Suppressor macrophage treated with lipopolysaccharide for 4 hours (primary cell): ENCODE results near the gene RBM43.
"Not testable (repeated sequence)": the region's sequence is repeated elsewhere in the genome, so short reads cannot be mapped to it uniquely, and the experiment has no call there.

Source experiments
- DNase-seq: peaks from one replicate; pipeline ENCODE4 v3.0.0-alpha.2; 2020

The RBM43 gene

GRCh38 chr2:151261231-151261976 lies at the start of gene RBM43:
TSS of gene RBM43 (minus strand) at chr2:151261863. CDS start at chr2:151261727, 136 bp downstream.
- peak; percentile 97 for DNase-seq

GRCh38 chr2:151310313-151310712 lies 48.6 kb upstream of the RBM43 start:
- DNase-seq = not testable (repeated sequence)

GRCh38 chr2:151306621-151307020 lies 45.0 kb upstream of the RBM43 start:
- no peak for DNase-seq

- no peak for DNase-seq
These were observed 43.5 kb upstream of the RBM43 start for GRCh38 chr2:151305129-151305691.

- no peak for DNase-seq
These were observed 41.2 kb upstream of the RBM43 start for GRCh38 chr2:151302879-151303278.

- DNase-seq = no peak
These were observed 40.7 kb upstream of the RBM43 start for GRCh38 chr2:151302404-151302803.

GRCh38 chr2:151299920-151300539 lies 38.4 kb upstream of the RBM43 start:
- peak; percentile 40 for DNase-seq

GRCh38 chr2:151297882-151298281 lies 36.2 kb upstream of the RBM43 start:
- peak; percentile 82 for DNase-seq

GRCh38 chr2:151295926-151296325 lies 34.3 kb upstream of the RBM43 start:
- DNase-seq = not testable (repeated sequence)

- no peak for DNase-seq
These were observed 30.9 kb upstream of the RBM43 start for GRCh38 chr2:151292546-151292945.

- DNase-seq = no peak
These were observed 30.5 kb upstream of the RBM43 start for GRCh38 chr2:151292141-151292540.

GRCh38 chr2:151291224-151291623 lies 29.6 kb upstream of the RBM43 start:
- no peak for DNase-seq

GRCh38 chr2:151289972-151290866 lies 28.6 kb upstream of the RBM43 start:
- peak; percentile 91 for DNase-seq

- no peak for DNase-seq
These were observed 26.0 kb upstream of the RBM43 start for GRCh38 chr2:151287513-151288250.

- no peak for DNase-seq
These were observed 20.7 kb upstream of the RBM43 start for GRCh38 chr2:151282401-151282800.

- DNase-seq = no peak
These were observed 18.6 kb upstream of the RBM43 start for GRCh38 chr2:151280271-151280670.

- DNase-seq = no peak
These were observed 16.8 kb upstream of the RBM43 start for GRCh38 chr2:151278487-151278886.

GRCh38 chr2:151277067-151277466 lies 15.4 kb upstream of the RBM43 start:
- DNase-seq = peak; percentile 58

- DNase-seq = no peak
These were observed 13.6 kb upstream of the RBM43 start for GRCh38 chr2:151275291-151275690.

- DNase-seq = no peak
These were observed 10.2 kb upstream of the RBM43 start for GRCh38 chr2:151271824-151272223.

GRCh38 chr2:151269798-151270568 lies 8.3 kb upstream of the RBM43 start:
- DNase-seq = no peak

GRCh38 chr2:151268085-151268484 lies 6.4 kb upstream of the RBM43 start:
- no peak for DNase-seq
